A549 (cell line): ENCODE measurements around the gene SELENOI.

ENCODE experiments used
- BHLHE40 ChIP-seq: IDR thresholded peaks from 2 replicates; pipeline ENCODE4 v1.6.1; 2012; ENCODE audit warnings: low read depth, low read length, inconsistent platforms
- CTCF ChIP-seq: fragments of >200 bp; sonication (Bioruptor Twin); formaldehyde crosslinking; IDR thresholded peaks from 3 replicates; pipeline ENCODE4 v1.5.1; 2016
- EP300 ChIP-seq, 2 experiments: fragments of >200 bp; sonication (Bioruptor Twin); formaldehyde crosslinking; IDR thresholded peaks; 2 replicates in 1 of 2; 3 replicates in 1 of 2; pipeline ENCODE4 v1.6.1; 2016 to 2017
- ESRRA ChIP-seq: fragments of 150-350 bp; IDR thresholded peaks from 2 replicates; pipeline ENCODE4 v1.6.1; 2014; ENCODE audit warnings: mild to moderate bottlenecking, low read length, borderline replicate concordance
- HDAC2 ChIP-seq: fragments of 200-600 bp; sonication (generic); IDR thresholded peaks from 2 replicates; pipeline ENCODE4 v1.6.1; 2016
- MAX ChIP-seq: IDR thresholded peaks from 2 replicates; pipeline ENCODE4 v1.6.1; 2012
- MYC ChIP-seq: IDR thresholded peaks from 2 replicates; pipeline ENCODE4 v1.6.1; 2012; ENCODE audit warnings: mild to moderate bottlenecking, inconsistent platforms, low read length, improper control_type of control experiment, borderline replicate concordance
- PHF8 ChIP-seq: fragments of 200-600 bp; sonication (generic); IDR thresholded peaks from 2 replicates; pipeline ENCODE4 v1.6.1; 2016; ENCODE audit warnings: low read depth, mild to moderate bottlenecking, antibody characterized with exemption, moderate library complexity, borderline replicate concordance
- POLR2A ChIP-seq: IDR thresholded peaks from 2 replicates; pipeline ENCODE4 v1.6.1; 2012; ENCODE audit warnings: mild to moderate bottlenecking, low read length
- RAD21 ChIP-seq, 2 experiments: fragments of >200 bp in 1 of 2; sonication (Bioruptor Twin) in 1 of 2; formaldehyde crosslinking in 1 of 2; IDR thresholded peaks in 1 of 2; conservative IDR thresholded peaks in 1 of 2; 2 replicates in 1 of 2; 3 replicates in 1 of 2; pipeline ENCODE4 v1.6.1; 2012 to 2018; ENCODE audit warnings: inconsistent platforms in 1 of 2
- SMC3 ChIP-seq: fragments of >200 bp; sonication (Bioruptor Twin); formaldehyde crosslinking; IDR thresholded peaks from 3 replicates; pipeline ENCODE4 v1.6.1; 2018; ENCODE audit warnings: inconsistent platforms
- TP53 ChIP-seq: fragments of 250-450 bp; sonication (Bioruptor Pico); IDR thresholded peaks from 2 replicates; pipeline ENCODE4 v1.5.0; 2021; ENCODE audit warnings: mild to moderate bottlenecking, moderate library complexity

GRCh38 chr2:26410764-26411243 lies 64.9 kb downstream of the SELENOI start:
- TF ChIP-seq HDAC2 (no peak), ESRRA (no peak), PHF8 (no peak), POLR2A (no peak), TP53 (CRISPR knock-in tag) (no peak), BHLHE40 (no peak), EP300 (IDR thresholded peaks at IDR 0.05) (no peak), RAD21 (conservative IDR thresholded peaks at IDR 0.05 in 1 of 2, IDR thresholded peaks at IDR 0.05 in 1 of 2) (no peak), SMC3 (no peak), CTCF (no peak), MAX (no peak), MYC (no peak)
